Uterus (tissue), 4 donors: ENCODE results near the gene DNAL4. TPM values are rescaled to one million over a fixed set of nuclear protein-coding genes. Genes with fewer than 3 reads are reported as not detected.

Experiments used
- DNase-seq, 2 donors: peaks; one replicate each; pipeline ENCODE4 v3.0.0-alpha.2; 2019 to 2020
- H3K27ac ChIP-seq, 2 donors: fragments of 200-600 bp; sonication (generic); 1 replicate in 1 of 2; 2 replicates in 1 of 2; pipeline ENCODE4 v1.5.1; 2016 to 2018
- H3K27me3 ChIP-seq, 2 donors: fragments of 200-600 bp; sonication (generic); one replicate each; pipeline ENCODE4 v1.5.1; 2018 to 2019; ENCODE audit warnings: control low read depth in 1 of 2
- H3K36me3 ChIP-seq, 2 donors: fragments of 200-600 bp; sonication (generic); one replicate each; pipeline ENCODE4 v1.5.1; 2019; ENCODE audit warnings: control low read depth in 1 of 2
- H3K4me1 ChIP-seq, 2 donors: fragments of 200-600 bp; sonication (generic); one replicate each; pipeline ENCODE4 v1.5.1; 2018 to 2019; ENCODE audit warnings: control low read depth in 1 of 2
- H3K4me3 ChIP-seq, 2 donors: fragments of 200-600 bp; sonication (generic); 1 replicate in 1 of 2; 2 replicates in 1 of 2; pipeline ENCODE4 v1.5.1; 2018 to 2019; ENCODE audit warnings: mild to moderate bottlenecking in 1 of 2
- H3K9me3 ChIP-seq, 2 donors: fragments of 200-600 bp; sonication (generic); one replicate each; pipeline ENCODE4 v1.5.1; 2019; ENCODE audit warnings: control low read depth in 1 of 2
- CTCF ChIP-seq, 4 experiments: fragments of 200-600 bp in 2 of 4; fragments of 450-650 bp in 2 of 4; sonication (generic) in 2 of 4; IDR thresholded peaks; one replicate each; pipeline ENCODE4 v1.5.1; 2016 to 2019; ENCODE audit warnings: antibody characterized with exemption in 4 of 4, mild to moderate bottlenecking in 2 of 4, moderate library complexity in 1 of 4
- POLR2A ChIP-seq, 2 donors: fragments of 450-650 bp; IDR thresholded peaks; one replicate each; pipeline ENCODE4 v1.6.1; 2016; ENCODE audit warnings: antibody characterized with exemption in 2 of 2, mild to moderate bottlenecking in 1 of 2, moderate library complexity in 1 of 2
- intact Hi-C: fragments of 100-400 bp; cut with DNase I; formaldehyde crosslinking; loops from one replicate; pipeline ENCODE4 v1.15.1; 2023; ENCODE audit warnings: low total_unique reads
- total RNA-seq, 4 donors: library from RNA; depleted of rRNA in 3 of 4; stranded (reverse); fragments of >200 nt in 3 of 4; gene quantifications; one replicate each; pipeline versions ENCODE4 v1.1.0 to v1.2.4, GENCODE V29; 2014 to 2023
- donor health status: DM: yes; HTN: yes; CAD: no.

DNAL4 gene
- total RNA-seq, 4 donors from 2014 or later: 3.1 to 23.4 (median 8.3) TPM

GRCh38 chr22:38831166-38831945, 37.4 kb upstream of the DNAL4 start:
- no peak for TF ChIP-seq CTCF (IDR thresholded peaks at IDR 0.05)
- TF ChIP-seq POLR2A (IDR thresholded peaks at IDR 0.05): no peak
- no peak overlapping the region for H3K27ac ChIP-seq
- H3K4me1 ChIP-seq: no peaks in the 10 kb centered on the region
- H3K27me3 ChIP-seq: no peaks in the 10 kb centered on the region
- intact Hi-C loops: no loop called here
- H3K4me3 ChIP-seq: no peak overlapping the region
- no peaks in the 10 kb centered on the region for H3K36me3 ChIP-seq
- no peak for DNase-seq
- no peaks in the 10 kb centered on the region for H3K9me3 ChIP-seq

- no peak overlapping the region for H3K4me3 ChIP-seq
- TF ChIP-seq CTCF (IDR thresholded peaks at IDR 0.05) (no peak), POLR2A (IDR thresholded peaks at IDR 0.05) (no peak)
- DNase-seq: no peak
- intact Hi-C loops: no loop called here
- no peaks in the 10 kb centered on the region for H3K36me3 ChIP-seq
- H3K27me3 ChIP-seq: no peaks in the 10 kb centered on the region
- no peaks in the 10 kb centered on the region for H3K4me1 ChIP-seq
- no peak overlapping the region for H3K27ac ChIP-seq
- no peaks in the 10 kb centered on the region for H3K9me3 ChIP-seq
Observed at GRCh38 chr22:38830845-38831108, 36.8 kb upstream of the DNAL4 start.

GRCh38 chr22:38830026-38830844, 36.3 kb upstream of the DNAL4 start:
- intact Hi-C loops: no loop called here
- Histone ChIP-seq H3K27me3 (no peaks in the 10 kb centered on the region), H3K27ac (no peak overlapping the region), H3K4me1 (no peaks in the 10 kb centered on the region), H3K36me3 (no peaks in the 10 kb centered on the region), H3K4me3 (no peak overlapping the region), H3K9me3 (no peaks in the 10 kb centered on the region)
- TF ChIP-seq CTCF (IDR thresholded peaks at IDR 0.05) (no peak), POLR2A (IDR thresholded peaks at IDR 0.05) (no peak)
- no peak for DNase-seq

GRCh38 chr22:38829485-38829884, 35.5 kb upstream of the DNAL4 start:
- Histone ChIP-seq H3K9me3 (no peaks in the 10 kb centered on the region), H3K27ac (no peak overlapping the region), H3K4me3 (no peak overlapping the region), H3K36me3 (no peaks in the 10 kb centered on the region), H3K27me3 (no peaks in the 10 kb centered on the region), H3K4me1 (no peaks in the 10 kb centered on the region)
- intact Hi-C loops: no loop called here
- TF ChIP-seq CTCF (IDR thresholded peaks at IDR 0.05) (no peak), POLR2A (IDR thresholded peaks at IDR 0.05) (no peak)
- no peak for DNase-seq

- DNase-seq: no peak
- no peaks in the 10 kb centered on the region for H3K27me3 ChIP-seq
- H3K27ac ChIP-seq: no peak overlapping the region
- H3K9me3 ChIP-seq: no peaks in the 10 kb centered on the region
- no peak overlapping the region for H3K4me3 ChIP-seq
- TF ChIP-seq POLR2A (IDR thresholded peaks at IDR 0.05): no peak
- no peak for TF ChIP-seq CTCF (IDR thresholded peaks at IDR 0.05)
- intact Hi-C loops: no loop called here
- no peaks in the 10 kb centered on the region for H3K4me1 ChIP-seq
- H3K36me3 ChIP-seq: no peaks in the 10 kb centered on the region
Observed at GRCh38 chr22:38828616-38829205, 34.8 kb upstream of the DNAL4 start.
